TTC549 (cell line): ENCODE data around the gene ZNF70.

Experiments
- FAIRE-seq: peaks from 2 replicates; lab custom pipeline; 2012; peaks lifted over from hg19 to GRCh38; lab: Jason Lieb, UNC

Gene ZNF70

DNA sequence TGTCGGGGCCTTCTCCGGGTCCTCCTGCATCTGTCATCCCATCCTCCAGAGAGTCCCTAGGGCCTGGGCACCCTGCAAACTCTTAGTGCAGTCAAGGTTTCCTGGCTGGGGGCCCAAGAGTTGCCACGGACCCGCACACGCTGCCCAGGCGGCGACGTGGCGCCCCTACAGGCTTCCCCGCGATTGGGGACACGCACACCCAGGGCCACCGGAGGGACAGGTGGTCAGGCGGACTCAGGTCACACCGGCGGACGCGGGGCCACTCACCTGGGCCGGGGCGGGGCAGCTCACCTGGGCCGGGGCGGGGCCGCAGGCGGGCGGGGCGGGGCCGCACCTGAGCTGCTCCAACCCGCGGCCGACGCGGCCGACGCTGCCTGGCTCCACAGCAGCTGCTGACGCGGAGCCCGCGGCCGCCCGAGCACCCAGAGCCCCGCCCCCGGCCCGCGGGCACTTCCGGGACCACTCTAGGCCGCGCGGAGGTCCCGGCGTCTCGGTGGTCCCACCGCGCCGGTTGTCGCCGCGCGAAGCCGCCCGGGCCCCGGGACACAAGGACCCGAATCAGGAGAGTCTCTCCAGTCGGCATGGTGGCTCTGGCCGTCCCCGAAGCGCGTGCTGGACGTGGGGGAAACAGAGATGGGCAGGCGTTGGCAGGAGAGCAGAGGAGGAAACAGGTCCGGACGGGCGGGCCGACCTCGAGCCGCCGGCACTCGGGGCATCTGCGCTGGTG lies at the start of gene ZNF70:
ZNF70 (minus strand) TSS at position 399 of the 727 bp plus-strand sequence. CDS start 5,972 bp downstream, outside the sequence.
- FAIRE-seq = no peak

- no peak for FAIRE-seq
These were observed 45.5 kb upstream of the ZNF70 start for GRCh38 chr22:23796461-23796860.

GRCh38 chr22:23793326-23793725 lies 42.4 kb upstream of the ZNF70 start:
- FAIRE-seq = no peak

GRCh38 chr22:23791738-23792645 lies 41.1 kb upstream of the ZNF70 start:
- FAIRE-seq = no peak

DNA sequence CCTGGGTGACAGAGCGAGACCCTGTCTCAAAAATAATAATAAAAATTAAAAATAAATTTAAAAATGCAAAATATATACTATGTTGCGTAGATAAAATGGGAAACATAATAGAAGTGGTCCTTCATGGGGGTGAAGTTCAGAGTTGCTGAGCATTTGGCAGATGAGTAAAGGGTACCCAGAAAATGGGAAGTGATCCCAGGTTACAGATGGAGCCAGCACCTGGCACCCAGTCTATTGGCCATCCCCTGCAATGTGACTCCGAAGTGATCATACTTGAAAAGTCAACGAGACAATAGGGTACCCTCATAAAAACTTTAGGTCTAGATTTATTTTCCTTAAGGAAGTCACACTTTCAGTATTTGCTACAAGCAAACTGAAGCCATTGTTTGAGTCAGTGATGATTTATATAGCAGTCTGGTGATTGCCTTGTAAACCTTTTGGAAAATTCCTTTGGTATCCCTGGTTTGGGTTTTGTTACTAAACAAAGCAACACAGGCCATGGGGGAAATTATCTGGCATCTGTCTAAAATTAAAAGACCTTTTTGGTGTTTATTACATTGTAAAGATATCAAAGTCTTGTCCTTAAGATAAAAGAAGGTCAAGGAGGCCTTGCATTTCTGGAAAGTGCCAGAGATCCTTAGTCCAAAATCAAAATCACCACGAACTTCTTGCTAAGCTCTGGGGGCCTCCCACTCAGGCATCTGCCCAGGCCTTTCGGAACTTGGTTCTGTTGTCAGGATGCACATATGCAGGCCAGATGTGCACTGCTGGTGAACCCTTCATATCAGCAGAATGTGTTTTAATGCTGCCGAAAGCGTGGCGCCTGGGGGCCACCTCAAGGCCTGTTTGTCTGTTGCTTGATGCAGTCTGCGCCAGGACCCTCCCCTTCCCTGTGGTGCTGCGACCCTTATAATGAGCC lies 40.2 kb upstream of the ZNF70 start:
- no peak for FAIRE-seq

DNA sequence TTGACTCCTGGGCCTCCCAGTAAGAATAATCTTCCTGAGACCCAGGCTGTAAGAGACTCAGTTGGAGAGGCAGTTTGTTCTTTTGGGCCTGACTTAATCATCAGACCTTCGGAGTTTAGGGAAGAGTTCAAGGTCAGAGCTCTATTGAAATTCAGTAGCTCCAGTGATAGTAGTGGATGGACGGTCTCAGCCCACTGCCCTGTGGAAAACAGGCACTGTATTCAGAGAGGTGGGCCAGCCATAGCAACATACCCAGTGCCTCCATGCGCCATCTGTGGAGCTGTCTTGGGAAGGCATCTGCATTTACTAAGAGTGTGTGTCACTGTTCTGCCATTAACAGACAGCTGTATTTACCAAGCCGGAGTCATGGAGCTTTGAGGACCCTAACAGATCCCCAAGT lies 38.7 kb upstream of the ZNF70 start:
- FAIRE-seq = no peak

DNA sequence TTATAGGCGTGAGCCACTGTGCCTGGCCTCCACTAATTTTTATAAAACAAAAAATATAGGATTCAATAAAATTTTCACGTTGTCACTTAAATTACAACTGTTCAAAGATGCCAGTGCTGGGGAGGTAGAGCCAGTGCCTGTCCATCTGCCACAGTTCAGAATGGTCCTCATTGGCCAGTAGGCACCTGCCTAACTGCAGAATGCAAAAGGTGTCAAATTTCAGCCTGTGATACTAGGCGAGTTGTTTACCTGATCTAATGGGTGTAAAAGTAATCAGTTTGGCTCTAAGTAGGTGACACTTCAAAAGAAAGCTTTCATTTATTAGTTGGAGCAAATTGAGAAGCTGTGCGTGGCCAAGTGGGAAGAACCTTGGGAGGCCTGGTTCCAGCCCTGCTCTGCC lies 38.2 kb upstream of the ZNF70 start:
- FAIRE-seq = no peak

DNA sequence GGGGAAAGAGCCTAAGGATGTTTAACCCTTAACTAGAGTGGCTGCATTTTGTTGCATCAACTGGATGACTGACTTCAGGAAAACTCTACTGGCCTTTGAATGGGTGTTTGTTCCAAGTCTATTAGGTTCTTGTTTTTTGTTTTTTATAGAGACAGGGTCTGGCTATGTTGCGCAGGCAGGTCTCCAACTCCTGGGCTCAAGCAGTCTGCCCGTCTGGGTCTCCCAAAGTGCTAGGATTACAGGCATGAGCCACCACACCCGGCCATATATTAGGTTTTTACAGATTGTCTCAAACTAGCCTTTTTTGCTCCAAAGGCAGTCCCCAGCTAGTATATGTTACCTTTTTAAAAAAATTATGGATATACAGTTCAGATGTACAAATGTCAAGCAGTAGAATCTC lies 37.0 kb upstream of the ZNF70 start:
- no peak for FAIRE-seq

DNA sequence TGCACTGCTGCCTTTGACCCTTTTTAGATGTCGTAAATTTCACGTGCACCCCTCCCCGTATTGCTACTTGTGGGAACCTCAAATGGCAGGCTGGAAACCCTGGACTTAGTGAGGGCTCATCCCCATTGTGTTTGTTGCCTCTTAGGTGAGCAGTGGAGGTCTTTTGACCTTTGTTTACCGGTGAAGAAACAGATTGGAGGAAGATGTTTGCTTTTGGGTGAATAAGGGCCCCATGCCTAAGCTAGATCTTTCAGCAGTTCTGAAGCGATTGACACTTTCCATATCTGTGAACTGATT lies 36.6 kb upstream of the ZNF70 start:
- no peak for FAIRE-seq

DNA sequence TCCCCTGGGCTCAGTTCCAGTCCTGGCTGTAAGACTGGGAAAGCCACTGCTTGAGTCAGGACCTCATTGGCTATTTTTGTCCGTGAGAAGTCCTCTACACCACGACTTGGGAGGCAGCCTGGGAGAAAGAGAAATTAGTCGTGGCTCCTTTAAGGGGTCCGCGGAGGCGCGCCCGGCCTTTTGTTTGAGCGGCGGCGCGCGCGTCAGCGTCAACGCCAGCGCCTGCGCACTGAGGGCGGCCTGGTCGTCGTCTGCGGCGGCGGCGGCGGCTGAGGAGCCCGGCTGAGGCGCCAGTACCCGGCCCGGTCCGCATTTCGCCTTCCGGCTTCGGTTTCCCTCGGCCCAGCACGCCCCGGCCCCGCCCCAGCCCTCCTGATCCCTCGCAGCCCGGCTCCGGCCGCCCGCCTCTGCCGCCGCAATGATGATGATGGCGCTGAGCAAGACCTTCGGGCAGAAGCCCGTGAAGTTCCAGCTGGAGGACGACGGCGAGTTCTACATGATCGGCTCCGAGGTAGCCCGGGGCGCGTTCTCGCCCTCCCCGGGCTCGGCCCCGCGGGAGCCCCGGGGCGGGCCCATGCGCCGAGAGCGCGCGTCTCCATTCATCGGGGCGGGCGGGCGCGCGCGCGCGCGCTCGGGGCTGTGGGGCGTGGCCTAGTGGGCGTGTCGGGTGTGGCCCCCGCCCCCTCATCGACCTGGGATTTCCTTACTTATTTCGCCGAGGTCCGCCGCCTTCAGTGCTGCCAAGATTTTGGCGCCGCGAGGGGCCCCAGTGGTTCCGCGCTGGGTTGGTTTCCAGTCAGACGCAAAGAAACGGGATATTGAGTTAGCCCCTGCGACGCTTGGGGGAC lies 36.1 kb upstream of the ZNF70 start, which contains the start of gene SMARCB1:
SMARCB1 (plus strand) TSS at position 215 of the 848 bp plus-strand sequence; CDS start at position 419, 204 bp downstream.
- no peak for FAIRE-seq

DNA sequence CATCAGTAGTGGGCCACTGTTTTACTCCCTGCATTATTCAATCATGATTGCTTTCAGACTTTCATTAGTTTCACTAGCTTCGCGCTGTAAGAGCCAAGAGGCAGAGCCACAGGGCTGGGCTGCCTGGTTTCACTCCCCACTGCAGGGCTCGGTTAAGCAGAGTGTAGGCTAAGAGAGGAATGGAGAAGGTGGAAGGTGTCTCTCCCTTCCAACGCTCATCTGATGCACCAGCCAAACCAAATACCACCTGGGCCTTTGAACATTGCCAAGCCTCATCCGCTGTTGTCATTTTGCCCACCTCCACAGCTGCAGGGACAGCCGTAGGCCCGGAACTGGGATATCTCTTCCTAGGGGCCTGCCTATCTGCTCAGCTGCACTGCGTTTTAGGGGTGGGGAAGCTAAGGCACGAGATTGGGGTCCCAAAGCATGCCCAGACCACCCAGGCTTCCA lies 35.4 kb upstream of the ZNF70 start:
- no peak for FAIRE-seq

DNA sequence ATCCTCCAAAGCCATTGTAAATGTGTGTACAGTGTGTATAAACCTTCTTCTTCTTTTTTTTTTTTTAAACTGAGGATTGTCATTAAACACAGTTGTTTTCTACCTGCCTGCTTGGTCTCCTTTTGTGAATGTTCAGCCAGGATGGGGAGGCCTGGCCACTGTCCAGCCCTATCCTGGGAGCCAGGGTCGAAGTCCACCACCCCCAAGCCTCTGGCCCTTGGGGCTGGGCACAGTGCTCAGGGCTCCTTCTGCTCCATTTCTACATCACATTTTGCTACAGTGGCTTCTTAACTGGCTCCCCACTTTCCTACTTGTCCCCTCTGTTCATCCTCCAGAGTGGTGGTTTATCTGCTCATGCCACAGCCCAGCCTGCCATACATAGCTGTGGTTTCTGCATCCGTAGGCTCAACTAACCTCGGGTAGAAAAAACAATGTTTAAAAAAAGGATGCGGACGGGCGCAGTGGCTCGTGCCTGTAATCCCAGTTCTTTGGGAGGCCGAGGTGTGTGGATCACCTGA lies 33.4 kb upstream of the ZNF70 start:
- FAIRE-seq = no peak

GRCh38 chr22:23783265-23784150 lies 32.6 kb upstream of the ZNF70 start:
- no peak for FAIRE-seq

DNA sequence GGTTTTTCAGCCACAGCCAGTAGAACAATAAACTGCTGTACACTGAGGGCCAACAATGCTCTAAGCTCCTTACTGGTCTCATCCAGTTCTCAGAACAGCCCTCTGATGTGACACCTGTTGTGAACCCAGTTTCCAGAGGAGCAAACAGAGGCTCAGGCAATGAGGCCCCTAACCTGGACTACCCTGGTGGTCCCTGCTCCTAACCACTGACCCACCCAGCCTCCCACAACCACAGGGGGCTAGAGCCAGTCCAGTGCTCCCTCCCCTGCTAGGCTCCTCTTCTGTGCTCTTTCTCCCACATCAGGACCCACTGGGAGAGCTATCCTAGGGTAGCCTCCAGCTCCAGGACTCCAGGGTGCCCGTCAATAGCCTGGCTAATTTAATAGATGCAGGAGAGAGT lies 31.8 kb upstream of the ZNF70 start:
- no peak for FAIRE-seq

DNA sequence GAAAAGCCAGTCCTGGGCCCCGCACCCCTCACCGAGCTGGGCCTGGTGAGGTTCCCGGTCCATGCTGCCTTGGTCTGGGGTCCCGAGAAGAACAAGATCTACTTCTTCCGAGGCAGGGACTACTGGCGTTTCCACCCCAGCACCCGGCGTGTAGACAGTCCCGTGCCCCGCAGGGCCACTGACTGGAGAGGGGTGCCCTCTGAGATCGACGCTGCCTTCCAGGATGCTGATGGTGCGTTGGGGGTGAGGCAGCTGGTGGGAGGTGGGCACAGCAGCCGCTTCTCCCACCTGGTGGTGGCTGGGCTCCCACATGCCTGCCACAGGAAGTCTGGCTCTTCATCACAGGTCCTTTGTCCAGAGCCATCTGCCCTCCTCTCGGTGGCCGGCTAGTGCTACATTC lies 31.3 kb upstream of the ZNF70 start:
- FAIRE-seq = no peak

- FAIRE-seq = no peak
These were observed 30.7 kb upstream of the ZNF70 start for GRCh38 chr22:23781511-23782183.

GRCh38 chr22:23781065-23781464 lies 30.2 kb upstream of the ZNF70 start:
- FAIRE-seq = no peak

DNA sequence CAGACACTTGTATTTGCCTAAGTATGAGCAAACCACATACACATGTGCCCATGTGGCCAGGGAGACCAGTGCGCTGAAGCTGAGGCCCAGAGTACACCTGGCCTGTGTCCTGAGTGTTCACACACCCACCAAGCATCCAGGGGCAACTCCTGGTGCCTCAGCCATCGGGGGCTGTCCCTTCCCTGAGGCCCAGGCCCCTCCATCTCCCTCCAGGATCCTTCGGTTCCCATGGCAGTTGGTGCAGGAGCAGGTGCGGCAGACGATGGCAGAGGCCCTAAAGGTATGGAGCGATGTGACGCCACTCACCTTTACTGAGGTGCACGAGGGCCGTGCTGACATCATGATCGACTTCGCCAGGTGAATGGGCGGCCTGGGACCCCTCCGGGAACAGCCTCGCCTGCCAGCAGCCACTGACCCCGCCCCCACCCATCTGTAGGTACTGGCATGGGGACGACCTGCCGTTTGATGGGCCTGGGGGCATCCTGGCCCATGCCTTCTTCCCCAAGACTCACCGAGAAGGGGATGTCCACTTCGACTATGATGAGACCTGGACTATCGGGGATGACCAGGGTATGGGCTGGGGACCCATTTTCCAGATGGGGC lies 29.3 kb upstream of the ZNF70 start:
- no peak for FAIRE-seq

DNA sequence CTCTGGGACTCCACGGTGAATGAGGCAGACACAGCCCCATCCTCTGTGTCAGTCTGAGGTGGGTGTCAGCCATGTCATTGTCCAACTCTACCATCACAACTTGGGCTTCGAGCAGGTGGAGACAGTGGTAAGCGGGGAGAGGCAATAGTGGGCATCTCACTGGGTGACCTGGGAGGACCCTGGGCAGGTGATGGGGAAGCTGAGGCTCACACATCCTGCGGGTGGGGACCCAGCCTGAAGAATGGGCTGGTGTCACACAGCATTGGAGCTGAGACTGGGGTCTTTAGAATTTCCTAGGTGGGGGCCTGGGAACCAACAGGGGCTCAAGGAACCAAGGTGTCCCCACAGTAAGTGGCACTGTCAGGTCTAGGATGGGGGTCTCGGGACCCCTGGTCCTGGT lies 28.8 kb upstream of the ZNF70 start:
- FAIRE-seq = no peak
